NCI-H146 (cell line): ENCODE data around the gene ARID3C.

Experiments used
- DNase-seq: peaks from one replicate; lab custom pipeline; 2025; lab: John Stamatoyannopoulos, UW

ARID3C gene

DNA sequence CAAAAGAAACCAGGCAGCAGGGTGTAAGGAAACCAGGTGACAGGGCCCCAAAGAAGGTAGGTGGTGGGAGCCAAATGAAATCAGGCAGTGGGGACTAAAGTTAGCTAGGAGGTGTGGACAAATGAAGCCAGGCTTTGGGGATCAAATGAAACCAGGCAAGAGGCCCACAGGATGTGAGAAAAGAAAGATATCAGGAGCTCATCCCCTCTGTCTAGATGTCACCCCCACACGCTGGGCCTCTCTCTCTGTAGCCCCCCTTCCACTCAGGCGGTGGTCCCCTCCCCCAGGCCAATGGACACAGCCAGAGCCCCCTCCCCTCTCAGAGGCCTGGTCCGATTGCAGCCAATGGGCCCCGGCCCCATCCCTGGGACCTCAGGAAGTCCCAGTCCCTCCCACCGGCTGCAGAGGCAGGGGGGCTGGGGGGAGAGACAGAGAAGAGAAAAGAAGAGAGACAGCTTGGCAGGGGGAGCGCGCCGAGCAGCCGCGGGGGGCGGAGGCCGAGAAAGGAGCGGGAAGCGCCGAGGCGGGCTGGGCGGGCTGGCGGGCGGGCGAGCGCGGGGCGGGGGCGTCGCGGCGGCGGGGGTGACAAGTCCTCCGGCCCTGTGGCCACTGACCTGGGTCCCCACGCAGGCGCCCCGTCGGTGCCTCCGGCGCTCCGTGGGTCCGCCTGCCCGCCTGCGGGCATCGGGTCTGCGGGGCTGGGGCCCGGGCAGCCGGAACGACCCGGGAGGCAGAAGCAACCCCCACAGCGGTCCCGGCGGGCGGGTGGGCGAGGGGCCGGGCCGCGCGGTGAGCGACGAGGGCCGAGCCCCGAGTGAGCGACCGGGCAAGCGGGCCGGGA lies 51.2 kb downstream of the ARID3C start:
- DNase-seq: peak; percentile 54

DNA sequence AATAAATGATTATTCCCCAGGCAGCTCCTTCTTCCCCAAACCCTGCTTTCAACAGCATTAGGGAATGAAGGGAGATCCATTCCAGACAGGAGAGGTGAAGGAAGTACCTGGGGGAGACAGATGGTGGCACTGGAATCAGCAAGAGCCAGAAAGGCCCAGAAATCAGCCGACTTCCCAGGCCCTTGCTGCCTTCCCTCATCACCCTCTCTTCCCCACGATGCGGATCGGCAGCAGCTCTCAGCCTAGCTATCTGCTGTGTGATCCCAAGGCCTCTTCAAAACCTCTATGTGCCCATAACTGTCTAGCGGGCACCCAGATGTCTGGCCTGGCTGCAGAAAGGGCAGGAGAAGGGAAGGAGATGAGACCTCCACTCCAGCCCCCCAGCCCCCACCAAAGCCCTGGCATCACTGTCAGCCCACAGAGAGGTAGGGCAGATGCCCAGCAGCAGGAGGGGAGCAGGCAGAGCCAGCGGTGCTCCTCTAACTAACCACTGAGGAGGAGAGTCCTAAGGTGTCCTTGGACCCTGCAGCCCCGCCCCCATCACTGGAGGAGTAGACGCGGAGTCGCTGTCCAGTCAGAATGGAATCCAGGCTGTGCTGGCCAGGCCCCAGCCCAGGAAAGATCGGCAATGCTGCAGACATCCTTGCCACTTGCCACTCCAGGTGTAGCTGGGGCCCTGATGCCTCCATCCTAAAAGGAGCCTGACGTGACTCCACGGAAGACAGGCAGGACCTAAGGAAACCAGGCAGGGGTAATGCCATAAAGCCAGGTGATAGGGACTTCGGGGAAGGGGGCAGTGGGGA lies 52.1 kb downstream of the ARID3C start:
- DNase-seq: no peak

DNA sequence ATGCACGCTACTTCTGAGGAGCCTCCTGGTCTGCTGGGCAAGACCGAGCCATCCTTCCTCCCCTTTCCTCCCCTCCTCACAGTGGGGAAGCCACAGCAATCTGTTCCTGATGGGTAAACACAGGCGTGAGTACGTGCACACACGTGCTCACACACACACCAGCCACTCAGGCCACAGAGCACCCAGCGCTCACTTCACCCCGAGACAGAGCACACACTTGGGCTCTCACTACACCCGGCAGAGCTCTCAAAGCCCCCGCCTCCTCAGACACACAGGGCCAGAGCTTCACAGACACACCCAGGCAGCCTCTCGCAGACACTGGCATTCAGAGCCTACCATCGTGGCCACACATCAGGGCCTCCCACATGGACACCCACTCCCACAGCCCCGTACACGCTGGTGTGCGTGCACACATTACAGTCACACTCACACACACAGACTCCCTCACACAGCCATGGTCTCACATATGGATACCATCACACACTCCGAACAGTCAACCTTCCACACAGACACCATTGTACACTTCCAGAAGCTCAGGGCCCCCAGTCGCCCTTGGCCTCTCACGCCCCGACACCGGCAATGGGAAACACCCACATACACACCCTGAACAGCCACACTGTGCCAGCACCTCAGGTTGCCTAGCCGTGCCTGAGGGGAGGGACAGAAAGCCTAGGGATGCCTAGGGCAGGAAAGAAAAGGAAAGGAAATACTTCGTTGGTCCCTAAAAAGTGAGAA lies 52.8 kb downstream of the ARID3C start:
- DNase-seq: no peak

DNA sequence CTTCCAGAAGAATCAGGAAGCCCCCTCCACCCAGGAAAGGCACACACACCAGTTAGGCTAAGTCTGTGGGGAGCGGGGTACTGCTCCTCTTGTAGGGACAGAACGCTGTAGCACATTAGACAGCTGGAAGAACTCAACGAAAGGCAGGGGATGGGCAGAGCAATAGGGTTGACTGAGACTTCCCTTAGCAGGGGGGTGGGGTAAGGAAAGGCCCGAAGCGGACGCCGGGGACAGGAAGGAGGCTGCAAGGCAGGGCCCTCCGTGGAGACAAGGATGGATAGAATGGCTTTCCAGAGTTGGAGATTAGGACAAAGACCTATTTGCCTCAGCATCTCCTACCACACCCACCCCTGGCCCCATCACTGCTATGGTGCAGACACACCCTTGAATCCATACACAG lies 53.6 kb downstream of the ARID3C start:
- DNase-seq: no peak

DNA sequence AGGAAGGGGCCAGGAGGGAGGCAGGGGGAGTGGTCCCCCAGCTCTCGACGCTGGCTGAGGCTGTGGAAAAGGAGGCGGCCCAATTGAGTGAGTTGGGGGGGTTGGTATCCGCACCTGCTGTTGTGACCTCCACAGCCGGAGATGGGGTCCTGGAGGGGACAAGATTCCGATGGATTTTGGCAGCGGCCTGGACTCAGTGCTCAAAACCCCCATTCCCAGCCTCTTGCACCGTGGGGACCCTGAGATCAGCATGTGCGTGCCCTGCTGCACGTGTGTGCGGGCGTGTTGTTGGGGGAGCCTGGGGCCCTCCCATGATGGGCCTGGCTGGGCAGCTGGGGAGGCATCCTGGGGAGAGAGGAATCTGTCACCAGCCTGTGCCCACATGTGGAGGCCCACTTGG lies 54.3 kb downstream of the ARID3C start:
- DNase-seq: no peak

DNA sequence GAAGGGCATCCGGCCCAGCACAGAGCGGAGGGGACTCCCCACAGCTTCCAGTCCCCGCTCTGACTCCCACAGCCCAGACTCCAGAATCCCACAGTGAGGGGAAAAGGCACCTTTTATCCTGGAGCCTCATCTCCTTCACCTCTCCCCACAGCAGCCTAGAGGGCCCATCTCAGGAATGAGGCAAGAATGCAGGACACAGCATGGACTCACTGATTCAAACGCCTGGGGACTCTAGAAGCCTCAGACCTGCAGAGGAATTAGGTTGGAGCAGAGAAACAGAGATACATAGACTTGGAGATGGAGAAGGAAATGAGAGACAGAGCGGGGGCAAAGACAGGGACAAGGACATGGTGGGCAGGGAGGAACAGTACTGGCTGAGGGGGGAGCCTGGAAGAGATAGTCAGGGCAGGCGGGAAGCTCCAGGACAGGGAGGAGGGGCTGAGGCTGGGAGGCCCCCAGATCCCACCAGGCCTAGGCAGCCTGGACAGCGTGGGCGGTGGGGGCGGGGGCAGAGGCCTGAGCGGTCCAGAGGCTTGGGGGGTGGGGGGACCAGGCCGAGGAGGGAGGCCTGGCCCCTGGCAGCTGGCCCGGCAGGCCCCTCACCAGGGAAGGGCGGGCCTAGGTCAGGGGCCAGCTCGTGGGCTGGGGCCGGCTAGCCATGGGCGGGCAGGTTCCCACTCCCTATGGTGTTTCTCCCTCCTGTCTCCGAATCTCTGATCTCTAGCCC lies 55.1 kb downstream of the ARID3C start:
- DNase-seq: no peak

DNA sequence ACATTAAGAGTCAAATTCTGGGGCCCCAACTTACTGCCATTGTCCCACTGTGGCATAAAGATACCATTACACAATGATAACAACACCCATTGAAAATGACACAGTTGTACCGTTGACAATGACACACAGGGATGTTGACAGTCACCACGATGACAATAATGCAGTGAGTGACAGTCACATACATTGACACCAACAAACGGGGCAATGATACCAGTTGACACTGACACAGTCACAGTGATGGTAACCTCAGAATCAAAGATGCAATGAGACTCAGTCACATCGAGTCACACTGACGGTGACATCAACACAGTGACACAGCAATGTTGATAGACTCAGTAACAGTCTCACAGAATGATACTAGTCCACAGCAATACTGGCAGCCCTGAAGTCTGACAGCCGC lies 56.2 kb downstream of the ARID3C start:
- DNase-seq: no peak

DNA sequence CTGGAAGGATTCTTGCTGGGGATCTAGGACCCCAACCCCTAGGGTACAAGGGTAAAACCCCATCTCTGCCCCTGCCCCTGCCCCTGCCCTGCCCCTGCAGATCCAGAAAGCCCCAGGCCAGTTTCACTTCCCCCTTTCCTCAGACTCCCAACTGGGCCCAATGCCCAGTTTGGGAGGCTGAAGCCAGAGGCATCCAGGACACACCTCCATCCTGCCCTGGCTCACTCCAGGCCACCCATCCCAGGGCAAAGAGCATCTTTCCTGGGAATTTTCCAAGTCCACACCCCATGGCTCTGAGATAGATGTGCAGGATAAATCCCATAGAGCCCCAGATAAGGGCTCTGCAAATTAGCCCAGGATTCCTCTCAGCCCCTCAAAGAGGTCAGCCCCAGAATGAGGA lies 56.8 kb downstream of the ARID3C start:
- no peak for DNase-seq

DNA sequence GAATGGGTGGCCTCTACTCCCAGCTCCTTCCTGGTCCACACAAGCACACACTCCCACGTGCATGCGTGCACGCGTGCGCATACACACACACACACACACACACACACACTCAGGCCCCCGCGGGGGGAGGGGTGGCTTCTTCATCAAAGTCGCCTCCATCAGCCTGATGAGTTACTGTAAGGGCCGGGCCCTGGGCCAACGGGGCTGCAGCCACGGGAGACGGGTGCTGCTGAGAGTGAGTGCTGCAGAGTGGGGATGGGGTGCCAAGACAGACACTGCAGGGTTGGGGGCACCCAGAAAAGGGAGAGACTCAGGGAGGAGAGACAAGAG lies 57.4 kb downstream of the ARID3C start:
- no peak for DNase-seq
